Urinary bladder (tissue), 4 donors: ENCODE measurements around the gene ABCB1. TPM values are rescaled to one million over a fixed set of nuclear protein-coding genes. Genes with fewer than 3 reads are reported as not detected.

Experiments used
- DNase-seq: peaks from one replicate; pipeline ENCODE4 v3.0.0-alpha.2; 2015; ENCODE audit errors: extremely low spot score
- H3K27ac ChIP-seq: one replicate; pipeline ENCODE4 v1.5.1; 2013; ENCODE audit warnings: low read depth, mild to moderate bottlenecking, moderate library complexity
- H3K36me3 ChIP-seq: one replicate; pipeline ENCODE4 v1.6.1; 2013; ENCODE audit warnings: mild to moderate bottlenecking, moderate library complexity; ENCODE audit not compliant: insufficient read depth
- H3K4me1 ChIP-seq: one replicate; pipeline ENCODE4 v1.6.1; 2013; ENCODE audit warnings: mild to moderate bottlenecking, moderate library complexity; ENCODE audit not compliant: insufficient read depth
- H3K4me3 ChIP-seq: one replicate; pipeline ENCODE4 v1.5.1; 2013; ENCODE audit warnings: low read depth, low read length
- WGBS: extraction: QIAGEN DNeasy Blood & Tissue Kit; methylation state at CpG from one replicate; pipeline ENCODE4 v1.1.7; 2013; 5-methylcytosine and 5-hydroxymethylcytosine counted together
- polyA plus RNA-seq: library from polyadenylated mRNA; stranded (reverse); fragments of 200-250 nt; gene quantifications from one replicate; pipeline ENCODE4 v1.2.3, GENCODE V29; 2013
- total RNA-seq: library from RNA; depleted of rRNA; stranded (reverse); fragments of >200 nt; gene quantifications from one replicate; pipeline ENCODE4 v1.2.3, GENCODE V29; 2014
- donor health status: healthy with polysubstance abuse.
- donor health status: healthy.

The ABCB1 gene
- total and polyA plus RNA-seq, 2 donors: 2.4 to 4.3 TPM

DNA sequence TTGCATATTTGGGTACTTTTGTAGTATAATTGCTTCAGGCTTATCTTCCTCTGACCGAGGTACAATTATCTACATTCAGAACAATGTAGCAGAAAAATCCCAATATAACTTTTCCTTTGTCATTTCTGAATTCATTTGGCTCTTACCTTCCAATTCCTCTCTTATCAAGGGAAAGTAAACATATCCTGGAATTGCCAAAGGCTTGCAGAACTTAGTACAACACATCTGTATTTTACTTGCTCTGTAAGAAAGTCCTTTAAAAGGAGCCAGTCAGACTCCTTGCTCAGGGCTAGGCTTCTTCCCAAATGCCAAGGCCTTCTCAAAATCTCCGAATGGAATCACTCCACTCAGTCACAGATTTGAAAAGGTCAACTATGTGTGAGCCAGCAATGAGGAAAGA, 81.9 kb downstream of the ABCB1 start:
- DNase-seq: no peak
- WGBS: 27% methylated on average over 2 of the region's 2 CpGs
- Histone ChIP-seq H3K27ac (no peak overlapping the region), H3K36me3 (no peaks in the 10 kb centered on the region), H3K4me1 (no peaks in the 10 kb centered on the region), H3K4me3 (no peak overlapping the region)

DNA sequence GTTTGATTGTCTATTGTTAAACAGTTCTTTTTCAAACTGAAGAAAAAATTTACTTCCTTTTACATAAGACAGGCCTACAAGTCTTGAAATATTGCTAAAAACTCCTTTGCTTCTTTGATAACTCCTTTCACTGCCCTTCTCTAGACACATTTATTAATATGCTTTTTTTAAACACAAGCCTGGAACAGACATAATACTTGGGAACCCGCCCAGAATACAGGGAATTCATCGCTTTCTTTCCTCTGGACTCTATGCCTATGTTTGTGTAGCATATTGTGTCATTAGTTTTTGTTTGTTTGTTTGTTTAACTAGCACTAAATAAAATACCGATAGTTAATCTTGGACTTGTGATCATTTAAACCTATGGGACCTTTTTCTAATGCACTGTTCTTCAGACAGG, 82.8 kb downstream of the ABCB1 start:
- WGBS: 52% methylated on average over 3 of the region's 3 CpGs
- Histone ChIP-seq H3K4me3 (no peak overlapping the region), H3K27ac (no peak overlapping the region), H3K4me1 (no peaks in the 10 kb centered on the region), H3K36me3 (no peaks in the 10 kb centered on the region)
- DNase-seq: no peak

DNA sequence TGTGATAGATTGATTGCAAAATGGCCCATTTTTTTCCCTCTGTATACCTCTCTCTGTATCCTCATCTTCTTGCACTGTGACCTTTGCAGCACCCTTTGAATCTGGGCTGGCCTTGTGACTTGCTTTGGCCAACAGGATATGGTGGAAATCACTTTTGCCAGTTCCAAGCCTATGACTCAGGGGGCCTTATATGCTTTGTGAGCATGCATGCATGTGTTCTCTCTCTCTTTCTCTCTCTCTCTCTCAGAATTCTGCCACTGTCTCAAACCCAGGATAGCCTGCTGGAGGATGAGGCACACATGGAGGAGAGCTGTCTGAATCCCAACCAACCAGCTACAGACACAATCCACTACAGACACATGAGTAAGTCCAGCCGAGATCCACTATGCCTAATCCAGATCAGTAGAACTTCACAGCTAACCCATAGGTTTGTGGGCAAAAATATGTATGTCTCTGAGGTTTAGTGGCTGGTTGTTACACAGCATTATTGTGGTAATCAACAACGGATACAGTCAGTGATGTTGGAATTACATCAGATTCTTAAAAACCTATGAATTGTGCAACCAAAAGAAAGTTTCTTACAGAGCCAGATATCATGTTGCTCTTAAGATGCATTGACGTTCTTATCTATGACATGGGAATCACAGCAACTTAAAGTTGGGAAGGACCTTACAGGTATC, 83.4 kb downstream of the ABCB1 start:
- DNase-seq: no peak
- 55% methylated on average over 3 of the region's 3 CpGs for WGBS
- Histone ChIP-seq H3K27ac (no peak overlapping the region), H3K36me3 (no peaks in the 10 kb centered on the region), H3K4me1 (no peaks in the 10 kb centered on the region), H3K4me3 (no peak overlapping the region)

DNA sequence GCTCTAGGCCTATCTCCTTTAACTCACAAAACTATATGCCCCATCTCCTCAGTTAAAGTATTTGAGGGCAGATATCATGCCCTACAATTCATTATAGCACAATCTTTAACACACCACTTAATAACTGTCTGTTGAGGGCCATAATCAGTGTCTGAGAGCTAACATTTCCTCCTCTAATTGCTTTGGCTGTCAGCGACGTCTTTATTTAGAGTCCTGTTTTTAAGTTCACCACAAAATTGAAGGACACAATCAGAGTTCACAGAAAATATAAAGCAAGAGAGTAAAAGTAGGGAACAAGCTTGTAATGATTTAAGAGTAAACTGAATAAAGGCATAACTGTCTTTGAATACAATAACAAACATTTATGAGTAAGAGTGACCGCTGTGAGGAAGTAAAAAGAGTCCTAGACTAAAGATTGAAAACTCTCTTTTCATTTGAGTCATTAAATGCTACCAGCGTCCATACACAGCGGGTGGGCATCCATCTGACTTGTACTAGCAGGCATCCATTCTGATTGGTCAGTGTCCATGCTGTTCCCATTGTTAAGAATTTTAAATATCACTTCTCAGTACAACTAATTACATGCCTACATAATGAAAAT, 86.8 kb downstream of the ABCB1 start:
- H3K4me3 ChIP-seq: no peak overlapping the region
- H3K36me3 ChIP-seq: no peaks in the 10 kb centered on the region
- WGBS: 80% methylated on average over 5 of the region's 5 CpGs
- DNase-seq: no peak
- H3K27ac ChIP-seq: no peak overlapping the region
- H3K4me1 ChIP-seq: no peaks in the 10 kb centered on the region

DNA sequence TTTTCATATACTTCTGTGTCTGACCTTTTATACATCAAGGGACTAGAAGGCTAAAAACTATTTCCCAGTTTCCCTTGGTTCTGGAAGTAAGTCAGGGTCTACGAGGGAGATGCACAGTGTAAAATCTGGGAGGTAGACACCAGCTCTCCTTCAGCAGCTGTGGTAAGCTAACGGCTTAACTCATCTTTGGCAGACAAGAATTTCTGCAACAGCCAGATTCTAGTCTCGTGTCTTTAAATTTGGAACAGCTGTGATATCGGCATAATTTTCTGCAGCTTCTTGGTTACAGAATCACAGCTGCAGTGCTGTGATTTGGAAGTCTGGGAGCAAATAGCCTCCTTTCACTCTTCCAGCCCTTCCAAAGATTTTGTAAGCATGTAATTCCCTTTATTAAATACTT, 87.8 kb downstream of the ABCB1 start:
- DNase-seq: no peak
- no peak overlapping the region for H3K4me3 ChIP-seq
- 59% methylated on average over 4 of the region's 4 CpGs for WGBS
- no peak overlapping the region for H3K27ac ChIP-seq
- H3K36me3 ChIP-seq: no peaks in the 10 kb centered on the region
- H3K4me1 ChIP-seq: no peaks in the 10 kb centered on the region

DNA sequence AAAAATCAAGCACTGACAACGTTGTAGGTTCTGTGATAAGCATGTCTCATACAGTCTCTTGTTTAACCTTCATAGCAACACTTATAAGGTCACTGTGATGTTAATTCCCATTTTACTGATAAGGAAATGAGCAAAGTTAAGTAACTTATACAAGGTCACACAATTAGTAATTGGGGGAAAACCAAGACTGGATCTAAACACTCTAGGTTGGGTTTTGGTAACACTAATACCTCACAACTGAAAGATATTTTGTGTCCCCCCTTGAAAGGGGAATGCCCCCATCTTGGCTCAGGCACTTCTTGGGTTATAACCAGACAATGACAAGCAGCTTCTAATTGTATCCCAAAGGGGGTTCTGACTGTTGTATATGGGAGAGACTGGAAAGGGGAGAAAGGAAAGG, 89.2 kb downstream of the ABCB1 start:
- H3K4me1 ChIP-seq: no peaks in the 10 kb centered on the region
- no peak for DNase-seq
- H3K27ac ChIP-seq: no peak overlapping the region
- H3K4me3 ChIP-seq: no peak overlapping the region
- H3K36me3 ChIP-seq: no peaks in the 10 kb centered on the region
- 51% methylated on average over 1 of the region's 1 CpG for WGBS

DNA sequence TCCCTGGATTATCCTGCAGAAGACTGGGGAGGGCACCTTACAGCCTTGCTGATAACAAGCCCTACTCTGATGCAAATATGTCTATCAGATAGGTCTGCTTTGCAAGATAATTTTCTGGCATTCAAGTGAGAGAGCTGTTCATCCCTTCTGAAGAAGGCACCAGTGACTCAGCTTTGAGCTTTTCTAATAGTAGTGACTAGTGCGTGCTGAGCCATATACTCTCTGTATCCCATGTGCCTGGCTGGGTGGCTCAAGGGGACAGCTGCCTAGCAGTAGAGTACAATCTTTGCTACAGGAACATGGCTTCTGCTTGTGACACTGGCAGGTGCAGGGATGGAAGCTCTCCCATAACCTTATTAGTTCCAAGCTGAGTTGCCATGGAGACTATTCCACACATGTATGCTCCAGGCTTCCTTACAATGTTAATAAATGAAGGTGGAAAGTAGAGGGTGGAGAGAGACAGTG, 90.2 kb downstream of the ABCB1 start:
- Histone ChIP-seq H3K4me3 (no peak overlapping the region), H3K27ac (no peak overlapping the region), H3K4me1 (no peaks in the 10 kb centered on the region), H3K36me3 (no peaks in the 10 kb centered on the region)
- DNase-seq: no peak
- WGBS: 89% methylated on average over 1 of the region's 1 CpG

DNA sequence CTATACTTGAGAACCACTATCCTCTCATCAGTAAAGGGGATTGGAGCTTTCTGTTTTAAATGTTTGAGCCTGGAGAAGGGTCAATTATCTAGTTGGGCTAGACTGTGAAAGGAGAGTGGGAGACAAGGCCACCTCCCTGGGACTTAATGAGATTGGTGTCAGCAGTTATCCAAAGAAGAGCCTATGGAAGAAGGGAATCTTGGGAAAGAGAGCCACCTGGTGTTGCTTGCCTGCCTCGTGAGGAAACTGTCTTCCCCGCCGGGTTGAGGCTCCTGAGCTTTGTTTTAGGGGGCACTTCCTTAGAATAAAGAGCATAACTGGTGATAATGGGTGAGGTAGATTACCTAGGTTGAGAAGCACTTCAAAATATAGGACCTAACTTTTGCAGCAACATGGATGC, 93.2 kb downstream of the ABCB1 start:
- Histone ChIP-seq H3K27ac (no peak overlapping the region), H3K36me3 (no peaks in the 10 kb centered on the region), H3K4me3 (no peak overlapping the region), H3K4me1 (no peaks in the 10 kb centered on the region)
- no peak for DNase-seq
- WGBS: 54% methylated on average over 3 of the region's 3 CpGs

DNA sequence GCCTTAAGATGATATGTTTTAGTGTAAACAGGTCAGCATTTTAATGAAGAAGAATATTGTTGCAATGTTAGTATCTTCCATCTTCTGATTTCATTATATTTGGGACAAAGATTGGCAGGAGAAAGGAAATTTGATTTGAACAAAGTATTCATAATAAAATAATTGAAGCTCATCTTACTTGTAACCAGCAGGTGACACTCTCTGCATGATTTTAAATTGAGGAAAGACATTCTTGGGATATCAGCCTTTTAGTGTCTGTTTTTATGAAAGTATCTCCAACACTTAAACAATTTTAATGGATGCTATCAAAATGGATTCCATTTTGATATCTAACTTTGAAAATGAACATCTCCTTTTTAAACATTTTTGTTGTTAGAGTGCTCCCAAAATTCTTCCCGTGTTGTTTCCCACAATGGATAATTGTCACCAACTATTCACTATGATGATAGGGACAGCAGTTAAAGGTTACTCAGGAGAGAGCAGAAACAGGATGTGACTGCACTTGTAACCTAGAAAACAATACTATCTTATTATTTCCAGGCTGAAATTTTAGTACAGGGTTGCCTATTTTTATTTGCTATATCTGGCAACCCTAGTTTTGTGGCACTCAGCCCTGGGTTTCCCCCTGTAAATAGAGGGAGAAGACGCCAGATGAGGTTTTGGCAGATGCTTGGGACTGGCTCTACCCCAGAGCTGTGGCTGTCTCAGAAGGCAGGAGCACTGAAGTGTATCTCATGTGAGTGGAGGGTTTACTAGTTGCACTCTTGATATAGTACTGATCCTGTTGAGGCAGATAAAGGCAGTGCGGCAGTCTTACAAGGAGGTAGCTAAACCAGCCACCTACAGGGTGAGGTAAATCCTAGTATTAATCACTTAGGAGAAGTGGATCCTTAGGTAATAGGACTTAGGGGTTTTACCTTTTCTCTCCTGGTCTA, 94.2 kb downstream of the ABCB1 start:
- H3K4me1 ChIP-seq: no peaks in the 10 kb centered on the region
- no peak overlapping the region for H3K4me3 ChIP-seq
- H3K27ac ChIP-seq: no peak overlapping the region
- WGBS: 47% methylated on average over 3 of the region's 3 CpGs
- H3K36me3 ChIP-seq: no peaks in the 10 kb centered on the region
- no peak for DNase-seq

DNA sequence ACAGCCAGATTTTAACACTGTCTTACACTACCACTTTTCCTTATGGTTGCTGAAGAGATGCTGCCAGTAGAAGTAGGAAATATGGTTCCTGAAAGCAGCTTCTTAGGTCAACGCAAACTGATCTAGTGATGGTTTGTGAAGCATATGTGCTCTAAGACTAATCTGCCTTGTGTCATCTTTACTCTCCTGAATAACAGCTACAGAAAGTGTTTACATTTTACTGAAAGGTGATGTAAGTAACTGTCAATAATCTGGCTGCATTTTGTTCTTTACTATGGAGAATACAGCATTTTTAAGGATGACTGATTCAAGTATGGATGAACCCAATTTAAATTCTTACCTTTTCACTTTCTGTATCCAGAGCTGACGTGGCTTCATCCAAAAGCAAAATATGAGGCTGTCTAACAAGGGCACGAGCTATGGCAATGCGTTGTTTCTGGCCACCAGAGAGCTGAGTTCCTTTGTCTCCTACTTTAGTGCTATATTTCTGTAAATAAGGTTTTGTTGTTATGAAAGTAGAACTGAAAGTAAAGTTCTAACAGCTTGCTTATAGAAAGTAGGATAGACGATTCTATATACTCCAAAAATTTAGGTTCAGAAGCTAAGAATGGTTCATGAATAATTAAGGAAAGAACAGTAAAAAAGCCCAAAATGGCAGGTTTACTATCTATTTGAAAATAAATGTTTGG, 95.0 kb downstream of the ABCB1 start:
- DNase-seq: no peak
- WGBS: 74% methylated on average over 5 of the region's 5 CpGs
- no peak overlapping the region for H3K4me3 ChIP-seq
- H3K27ac ChIP-seq: no peak overlapping the region
- H3K4me1 ChIP-seq: no peaks in the 10 kb centered on the region
- H3K36me3 ChIP-seq: no peaks in the 10 kb centered on the region

DNA sequence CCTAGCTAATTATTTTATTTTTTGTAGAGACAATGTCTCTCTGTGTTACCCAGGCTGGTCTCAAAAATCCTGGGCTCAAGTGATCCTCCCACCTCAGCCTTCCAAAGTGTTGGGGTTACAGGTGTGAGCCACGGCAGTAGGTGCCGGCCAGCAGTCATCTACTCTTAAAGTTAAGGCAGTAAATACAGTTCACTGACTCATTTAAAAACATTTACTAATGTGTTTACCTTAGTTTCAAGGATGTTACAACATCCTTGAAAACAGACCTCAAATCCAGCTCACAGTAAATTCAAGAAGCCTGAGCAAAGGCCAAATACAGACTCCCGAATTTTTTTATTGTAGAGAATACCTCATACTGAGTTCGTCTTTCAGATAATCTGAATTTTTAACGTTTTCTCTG, 95.6 kb downstream of the ABCB1 start:
- Histone ChIP-seq H3K4me3 (no peak overlapping the region), H3K27ac (no peak overlapping the region), H3K36me3 (no peaks in the 10 kb centered on the region), H3K4me1 (no peaks in the 10 kb centered on the region)
- DNase-seq: no peak
- WGBS: 63% methylated on average over 5 of the region's 5 CpGs

DNA sequence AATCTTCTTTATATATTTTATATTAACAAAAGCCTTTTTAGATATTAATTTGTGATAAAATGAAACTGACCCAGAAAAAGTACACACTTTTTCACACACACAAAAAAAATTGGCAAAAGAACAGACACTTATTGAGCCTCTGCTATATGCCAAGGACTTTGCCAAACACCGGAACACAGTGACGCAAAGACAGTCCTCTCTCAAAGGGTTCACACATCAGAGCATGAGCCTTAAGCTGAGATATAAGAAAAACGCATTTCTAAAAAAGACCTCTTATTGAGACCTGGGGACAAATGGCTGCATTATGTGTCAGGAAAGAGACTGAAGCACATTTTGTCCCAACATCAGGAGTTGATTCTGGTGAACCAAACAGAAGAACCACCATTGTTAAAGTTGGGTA, 101.2 kb downstream of the ABCB1 start:
- H3K27ac ChIP-seq: no peak overlapping the region
- no peaks in the 10 kb centered on the region for H3K4me1 ChIP-seq
- DNase-seq: no peak
- no peak overlapping the region for H3K4me3 ChIP-seq
- H3K36me3 ChIP-seq: no peaks in the 10 kb centered on the region
- 89% methylated on average over 3 of the region's 3 CpGs for WGBS

DNA sequence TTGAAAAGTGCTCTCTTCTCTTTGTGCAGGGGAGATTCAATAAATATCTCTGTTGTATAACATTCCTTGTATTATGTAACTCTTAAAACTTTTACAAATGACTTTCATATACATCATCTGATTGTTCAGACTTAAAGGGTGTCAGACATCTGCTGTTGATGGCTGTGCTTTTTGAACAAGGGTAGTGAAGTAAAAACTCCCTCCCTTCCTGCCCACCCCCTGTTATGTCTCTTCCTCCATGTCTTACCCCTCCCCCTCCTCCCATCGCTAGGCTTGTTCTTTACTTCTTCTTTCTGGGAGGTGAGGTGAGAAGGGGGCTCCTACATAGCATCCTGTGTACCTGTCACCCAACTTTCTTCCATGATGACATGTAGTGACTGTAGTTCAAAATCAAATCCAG, 101.8 kb downstream of the ABCB1 start:
- no peak for DNase-seq
- WGBS: 75% methylated on average over 1 of the region's 1 CpG
- Histone ChIP-seq H3K27ac (no peak overlapping the region), H3K36me3 (no peaks in the 10 kb centered on the region), H3K4me3 (no peak overlapping the region), H3K4me1 (no peaks in the 10 kb centered on the region)
